ENCODE results near the gene IER5.
"Not testable (repeated sequence)": the region's sequence is repeated elsewhere in the genome, so short reads cannot be mapped to it uniquely, and the experiment has no call there.

IER5 gene

DNA sequence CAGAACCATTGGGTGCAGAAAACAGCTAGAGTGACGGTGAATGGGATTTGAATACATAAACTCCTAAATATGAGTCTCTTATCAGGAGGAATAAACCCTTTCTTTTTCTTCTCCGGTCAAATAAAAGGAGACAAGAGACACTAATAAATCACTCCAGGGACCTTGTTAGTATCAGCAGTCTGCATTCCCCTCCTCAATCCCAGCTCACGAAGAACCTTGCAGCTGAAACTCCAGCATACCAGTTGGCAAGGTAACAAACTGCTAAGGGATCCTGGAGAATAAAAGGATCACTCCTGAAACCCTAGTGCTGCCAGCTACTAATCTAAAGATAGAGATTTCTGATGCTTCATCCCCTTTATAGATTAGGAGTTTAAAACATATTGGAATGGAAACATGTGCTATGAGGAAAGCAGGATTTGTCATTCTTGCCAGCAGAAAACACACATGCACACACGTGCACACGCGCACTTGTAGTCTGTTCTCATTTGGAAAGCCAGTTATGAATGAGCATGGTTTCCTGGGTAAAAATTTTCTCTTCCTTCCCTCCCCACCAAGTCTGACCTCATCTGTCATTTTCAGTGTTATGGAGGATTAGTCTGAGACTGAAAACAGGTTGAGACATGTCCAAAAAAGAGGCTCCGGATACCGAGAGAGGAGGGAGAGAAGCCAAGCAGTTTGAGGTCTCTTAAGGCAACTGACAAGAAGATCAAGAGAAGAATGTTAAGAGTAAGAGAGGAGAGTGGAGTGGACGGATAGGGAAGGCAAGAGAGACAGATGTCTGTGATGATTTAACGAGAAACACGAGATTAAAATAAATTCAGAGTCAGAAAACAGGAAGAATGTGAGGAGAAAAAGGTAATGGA lies 10.9 kb downstream of the IER5 start:
- peak; percentile 43 to 52 for DNase-seq

DNA sequence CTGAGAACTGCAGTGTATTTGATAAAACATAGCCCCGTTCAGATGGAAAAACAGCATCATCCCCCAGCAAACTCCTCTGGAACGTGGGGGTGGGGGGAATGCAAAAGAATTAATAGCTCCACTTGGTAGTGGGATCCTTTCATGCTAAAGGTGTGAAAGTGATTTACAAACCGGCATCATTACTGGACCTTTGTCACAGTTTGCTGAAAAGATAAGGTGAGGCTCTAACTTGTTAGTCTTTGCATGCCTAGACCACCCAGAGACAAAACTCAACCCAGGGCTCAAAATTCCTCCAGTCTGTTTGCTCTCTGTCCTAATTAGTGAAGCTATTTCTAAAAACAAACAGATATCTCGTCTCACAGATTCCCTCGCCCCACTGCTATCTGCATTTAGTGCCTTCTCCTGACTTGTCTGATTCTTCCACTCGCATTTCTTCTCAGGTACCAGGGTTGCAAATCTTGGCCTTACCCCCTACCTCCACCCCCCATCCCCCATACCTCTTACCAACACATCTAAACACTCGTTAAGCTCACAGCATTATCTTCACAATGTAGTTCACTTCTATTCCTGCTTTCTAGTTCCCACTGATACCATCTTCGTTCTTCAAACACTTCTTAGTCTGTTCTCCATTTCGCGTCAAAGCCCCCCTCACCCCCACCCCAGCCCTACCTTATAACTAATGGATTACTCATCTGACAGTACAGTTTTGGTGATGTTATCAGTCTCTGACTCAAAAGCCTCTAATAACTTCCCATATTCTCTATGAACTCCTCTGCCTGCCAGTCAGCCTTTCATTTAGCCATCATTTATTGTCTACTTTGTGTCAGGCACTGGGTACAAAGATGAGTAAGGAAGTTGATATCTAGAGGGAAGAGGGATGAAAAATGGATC lies 11.8 kb downstream of the IER5 start:
- DNase-seq, result no peak

DNA sequence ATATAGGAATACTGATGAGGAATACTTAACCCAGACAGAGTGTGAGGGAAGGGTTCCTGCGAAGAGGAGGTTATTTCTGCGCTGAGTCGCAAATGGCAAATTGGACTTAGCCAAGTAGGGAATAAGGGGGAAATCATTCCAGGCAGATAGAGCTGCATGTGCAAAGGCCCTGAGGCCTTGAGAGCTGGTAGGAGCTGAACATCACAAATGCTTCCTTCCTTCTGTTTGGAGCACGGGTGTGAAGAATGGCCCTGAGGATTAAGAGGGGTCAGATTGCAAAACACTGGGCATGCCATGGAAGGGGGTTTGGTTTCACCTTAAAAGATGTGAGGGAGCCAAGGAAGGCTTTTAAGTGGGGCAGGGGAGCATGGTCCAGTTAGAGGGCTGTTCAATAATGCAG lies 12.4 kb downstream of the IER5 start:
- no peak for DNase-seq

DNA sequence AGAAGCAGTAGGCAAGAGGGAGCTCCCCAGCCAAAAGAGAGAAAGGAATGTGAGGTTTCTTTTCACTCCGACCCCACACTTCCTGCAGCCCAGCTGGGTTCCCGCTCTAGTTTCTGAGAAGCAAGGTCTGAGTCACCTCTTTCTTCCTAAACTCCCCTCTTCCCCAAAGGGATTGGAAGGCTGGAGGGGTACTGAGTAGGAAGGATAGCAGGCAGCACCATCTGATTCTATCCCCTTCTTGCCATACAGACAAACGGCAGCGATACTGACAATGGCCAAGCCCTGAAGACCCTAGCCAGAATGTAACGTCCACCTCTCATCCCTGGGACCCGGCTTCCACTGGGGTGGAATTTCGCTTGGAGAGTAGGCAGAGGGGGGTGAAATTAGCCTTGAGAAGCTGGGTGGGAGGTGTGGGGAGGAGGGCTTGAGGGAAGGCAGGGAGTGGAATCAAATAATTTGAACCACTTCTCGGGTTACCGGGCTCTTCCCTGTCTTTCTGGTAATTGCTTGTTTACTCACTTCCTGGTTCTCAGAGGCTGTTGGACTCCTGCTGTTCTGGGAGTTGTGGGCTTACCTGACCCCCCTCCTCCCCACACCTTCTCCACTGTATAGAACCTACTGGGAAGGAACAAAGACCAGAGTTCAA lies 13.2 kb downstream of the IER5 start:
- peak; percentile 69 to 80 for DNase-seq

DNA sequence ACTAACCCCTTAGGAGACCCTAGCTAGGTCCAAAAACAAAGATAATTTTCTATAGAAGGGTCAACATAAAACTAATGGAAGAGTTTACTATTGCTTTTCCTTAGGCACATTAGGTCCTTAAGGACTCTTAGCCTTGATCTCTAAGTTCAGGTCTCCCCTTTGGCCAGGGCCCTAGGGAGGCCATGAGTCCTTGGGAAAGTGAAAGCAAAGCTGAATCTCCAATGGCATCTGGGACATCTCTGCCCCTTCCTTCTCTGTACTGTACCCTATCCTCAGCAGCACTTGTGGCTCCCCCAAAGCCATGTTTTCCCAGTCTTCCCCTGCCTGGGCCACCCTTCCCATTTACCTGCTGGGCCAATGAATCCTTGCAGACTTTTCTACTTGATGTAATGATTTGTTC lies 14.3 kb downstream of the IER5 start:
- DNase-seq, result no peak

DNA sequence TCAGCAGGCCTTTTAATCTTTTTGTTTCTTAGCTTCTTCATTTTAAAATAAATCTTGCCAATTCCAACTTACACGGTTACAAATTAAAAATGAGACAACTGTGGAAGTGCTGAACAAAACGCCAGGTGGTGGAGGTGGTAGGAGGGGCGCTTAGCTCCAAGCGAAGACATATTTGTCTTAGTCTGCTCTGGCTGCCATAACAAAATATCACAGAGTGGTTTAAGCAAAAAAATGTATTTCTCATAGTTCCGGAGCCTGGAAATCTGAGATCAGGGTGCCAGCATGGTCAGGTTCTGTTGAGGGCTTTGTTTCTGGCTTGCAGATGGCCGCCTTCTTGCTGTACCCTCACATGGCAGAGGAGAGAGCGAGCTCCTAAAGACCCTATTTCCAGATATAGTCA lies 14.9 kb downstream of the IER5 start:
- DNase-seq, result no peak

DNA sequence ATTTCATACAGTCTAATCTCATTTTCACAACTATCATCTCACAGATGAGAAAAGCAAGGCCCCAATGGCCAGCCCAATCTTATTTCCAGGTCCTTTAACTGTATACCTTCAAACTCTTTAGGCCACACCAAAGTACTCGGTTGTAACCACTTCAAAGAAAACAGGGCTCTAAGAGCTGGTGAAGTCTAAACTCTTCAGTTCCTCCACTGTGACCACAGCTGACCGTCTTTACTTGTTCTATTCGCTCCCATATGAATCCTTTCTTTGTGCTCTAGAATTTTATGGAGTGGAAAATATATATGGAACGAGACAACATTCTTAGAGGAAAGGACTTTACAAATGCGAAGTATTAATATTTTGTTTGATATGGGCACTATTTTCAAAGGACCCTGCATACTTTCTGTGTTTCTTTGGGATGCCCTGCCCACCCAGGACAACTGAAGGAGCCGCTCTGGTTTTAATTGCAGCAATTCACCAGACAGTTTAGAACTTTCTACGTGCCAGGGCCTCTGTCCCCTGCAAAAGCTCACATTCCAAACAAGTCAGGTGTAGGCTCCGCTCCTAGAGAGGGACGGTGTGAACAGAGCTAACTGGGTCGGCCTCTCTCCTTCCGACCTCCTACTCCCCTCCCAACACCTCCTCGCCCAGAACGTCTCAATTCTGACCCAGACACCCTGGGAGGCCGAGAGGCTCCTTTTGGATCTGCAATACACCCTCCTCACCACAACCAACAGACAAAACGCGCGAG lies 15.7 kb downstream of the IER5 start:
- DNase-seq, result peak in 1 of 2 experiments; percentile 70

DNA sequence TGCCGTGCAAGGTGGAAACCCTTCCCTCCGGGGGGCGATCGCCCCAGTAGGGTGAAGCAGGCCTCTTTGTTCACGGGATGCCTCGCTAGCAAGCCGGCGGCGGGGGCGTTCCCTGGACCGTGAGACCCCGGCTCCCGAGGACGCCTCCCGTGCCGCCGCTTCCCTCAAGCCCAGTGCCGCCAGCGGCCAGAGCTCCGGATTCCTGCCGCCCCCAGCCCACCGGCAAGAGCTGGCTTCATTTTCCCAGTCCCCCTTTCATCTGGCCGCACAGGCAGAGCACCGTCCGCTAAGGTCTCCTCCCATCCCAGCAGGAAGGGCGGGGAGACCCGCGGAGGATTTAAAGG lies 16.3 kb downstream of the IER5 start:
- DNase-seq, result peak in 1 of 2 experiments; percentile 93

DNA sequence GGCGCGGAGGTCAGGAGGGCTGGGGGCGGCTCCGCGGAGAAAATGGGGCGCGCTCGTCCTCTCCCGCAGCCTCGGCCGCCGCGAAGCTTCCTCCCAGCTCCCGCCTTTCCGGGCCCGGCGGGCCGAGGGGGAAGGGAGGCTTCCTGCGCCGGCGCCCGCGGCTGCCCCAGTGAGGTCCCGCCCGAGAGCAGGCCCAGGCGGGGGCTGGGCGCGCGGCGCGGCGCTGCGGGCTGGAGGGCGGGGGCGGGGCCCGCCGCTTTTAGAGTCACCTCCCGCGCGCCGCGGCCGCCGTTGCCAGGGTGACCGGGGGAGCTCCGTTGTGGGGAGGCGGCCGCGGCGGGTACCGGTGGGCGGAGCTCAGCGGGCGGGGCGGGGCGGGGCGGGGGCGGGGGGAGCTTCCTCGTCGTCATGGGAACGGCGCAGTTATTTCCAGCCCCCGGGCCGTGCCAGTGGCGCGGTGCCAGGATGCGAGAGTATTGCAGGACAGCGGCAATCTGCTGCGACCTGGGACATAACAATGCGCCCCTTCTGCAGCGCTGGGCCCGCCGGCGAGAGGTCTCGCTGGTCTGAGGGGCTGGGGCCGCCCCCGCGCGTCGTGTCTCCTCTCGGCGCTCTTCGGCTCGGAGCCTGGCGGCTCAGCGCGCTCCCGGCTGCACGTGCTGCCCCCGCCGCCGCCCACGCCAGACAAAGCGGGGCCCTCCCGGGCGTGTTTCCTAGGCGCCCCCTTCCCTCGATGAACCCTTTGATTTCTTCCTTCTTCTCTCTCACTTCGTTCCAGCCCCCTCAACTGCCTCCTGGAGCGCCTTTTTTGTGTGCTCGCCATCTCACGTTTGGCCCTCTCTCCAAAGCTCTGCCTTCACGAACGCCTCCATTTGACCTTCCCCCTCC lies 16.9 kb downstream of the IER5 start:
- DNase-seq, result peak; percentile 91 to 99

DNA sequence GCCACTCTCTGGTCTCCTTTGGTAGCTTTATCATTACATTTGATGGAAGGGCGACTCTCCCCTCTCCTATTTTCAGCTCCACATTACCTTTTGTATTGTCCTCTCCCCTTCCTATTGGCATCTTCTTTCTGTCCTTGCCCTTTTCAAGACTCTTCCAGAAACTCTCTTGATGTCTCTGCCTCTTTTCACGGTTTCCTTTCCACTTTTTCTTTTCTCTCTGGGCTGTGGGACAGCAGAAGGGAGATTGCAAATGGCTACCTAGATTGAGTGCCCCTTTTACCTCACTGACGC lies 17.5 kb downstream of the IER5 start:
- DNase-seq, result no peak

DNA sequence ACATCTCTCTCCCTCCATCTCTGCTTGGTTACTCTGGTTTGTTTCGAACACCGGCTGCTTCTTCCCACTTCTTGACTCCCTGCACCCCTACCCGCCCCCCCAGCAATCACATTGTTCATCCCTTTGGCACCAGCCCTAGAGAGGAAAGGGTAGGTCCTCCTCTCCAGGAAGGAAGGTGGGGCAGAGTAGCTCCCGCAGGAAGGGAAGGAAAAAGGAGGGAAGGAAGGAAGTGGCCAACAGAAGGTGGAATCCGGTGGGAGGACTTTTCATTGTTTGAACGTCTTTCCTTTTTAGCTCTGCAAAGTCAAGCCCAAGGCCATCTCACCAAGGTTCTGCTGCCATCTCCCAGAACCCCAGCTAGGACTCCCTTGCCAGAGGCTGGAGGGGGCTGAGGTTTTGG lies 18.0 kb downstream of the IER5 start:
- no peak for DNase-seq

DNA sequence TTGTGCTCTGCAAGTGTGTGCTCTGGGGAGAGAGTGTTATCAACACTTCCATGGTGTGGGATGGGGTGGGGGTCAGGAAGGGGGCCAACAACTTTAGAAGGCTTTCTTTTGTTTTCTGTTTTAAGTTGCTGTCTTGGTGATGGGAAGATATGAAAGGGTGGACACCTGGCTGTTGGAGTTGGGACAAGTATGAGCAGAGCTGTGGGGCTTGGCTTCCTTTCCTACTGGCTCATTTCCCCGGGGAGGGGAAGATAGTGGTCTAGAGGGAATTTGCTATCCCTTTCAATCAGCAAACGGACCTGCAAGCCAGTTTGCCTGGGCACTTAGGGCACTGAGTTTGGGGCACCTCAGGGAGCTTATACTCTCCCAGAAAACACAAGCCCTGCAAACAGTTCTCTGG lies 19.2 kb downstream of the IER5 start:
- DNase-seq, result no peak

DNA sequence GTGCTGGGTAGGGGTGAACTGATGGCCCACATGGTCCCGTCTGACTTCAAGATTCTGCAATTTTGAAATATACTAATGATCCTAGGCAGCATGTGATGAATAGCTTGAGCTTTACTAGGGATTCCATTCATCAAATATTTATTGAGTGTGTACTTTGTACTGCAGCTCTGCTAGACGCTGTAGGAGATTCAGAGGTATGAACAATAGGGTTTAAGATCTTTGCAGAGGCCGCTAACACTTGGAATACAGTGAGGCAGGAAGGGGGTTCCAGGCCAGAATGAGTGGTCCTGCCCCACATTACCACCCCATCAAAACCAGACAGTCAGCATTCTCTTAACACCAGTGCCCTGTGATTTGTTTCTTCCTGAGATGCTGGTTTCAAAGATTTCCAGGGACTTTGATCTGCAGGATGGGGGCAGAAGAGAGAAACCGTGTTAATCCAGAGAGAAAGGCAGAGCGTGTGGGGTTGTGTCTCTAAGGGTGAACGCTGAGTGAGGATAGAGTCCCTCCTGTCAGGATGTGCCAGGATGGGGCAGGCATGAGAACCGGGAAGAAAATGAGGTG lies 19.9 kb downstream of the IER5 start:
- no peak for DNase-seq

DNA sequence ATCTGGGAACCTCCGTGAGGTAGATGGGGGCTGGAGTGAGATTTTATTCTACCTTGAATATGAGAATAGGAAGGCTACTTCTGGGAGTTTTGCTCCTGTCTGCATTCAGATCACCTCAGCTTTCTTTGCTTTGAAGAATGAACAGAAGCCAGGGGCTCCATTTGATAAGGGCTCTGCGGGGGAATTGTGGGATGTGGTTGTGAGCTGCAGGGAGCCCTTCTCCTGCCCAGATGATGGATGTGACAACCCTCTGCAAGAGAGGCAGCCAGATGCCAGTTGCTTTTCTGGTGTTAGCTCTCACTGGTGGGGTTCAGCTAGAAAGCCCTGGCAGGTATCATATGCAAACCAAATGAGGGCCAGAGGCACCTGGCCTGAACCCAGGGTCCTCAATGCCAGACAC lies 21.5 kb downstream of the IER5 start:
- peak in 1 of 2 experiments; percentile 70 for DNase-seq

DNA sequence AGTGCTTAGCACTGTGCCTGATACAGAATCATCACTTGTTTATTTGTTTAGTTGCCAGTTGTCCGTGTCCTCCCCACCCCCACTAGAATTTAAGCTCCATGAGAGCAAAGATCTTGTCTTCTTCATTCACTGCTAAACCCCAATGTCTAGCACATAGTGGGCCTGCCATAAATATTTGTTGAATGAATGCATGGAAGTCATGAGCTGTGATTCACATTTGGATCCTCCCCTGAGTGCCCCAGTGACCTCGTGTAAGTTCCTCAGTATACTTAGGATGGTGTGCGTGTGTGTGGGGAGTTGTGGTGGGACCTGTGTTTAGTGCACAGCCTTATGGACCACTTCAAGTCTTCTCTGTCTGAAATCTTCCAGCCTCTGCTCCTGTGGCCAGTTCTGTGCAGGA lies 23.1 kb downstream of the IER5 start:
- no peak for DNase-seq

DNA sequence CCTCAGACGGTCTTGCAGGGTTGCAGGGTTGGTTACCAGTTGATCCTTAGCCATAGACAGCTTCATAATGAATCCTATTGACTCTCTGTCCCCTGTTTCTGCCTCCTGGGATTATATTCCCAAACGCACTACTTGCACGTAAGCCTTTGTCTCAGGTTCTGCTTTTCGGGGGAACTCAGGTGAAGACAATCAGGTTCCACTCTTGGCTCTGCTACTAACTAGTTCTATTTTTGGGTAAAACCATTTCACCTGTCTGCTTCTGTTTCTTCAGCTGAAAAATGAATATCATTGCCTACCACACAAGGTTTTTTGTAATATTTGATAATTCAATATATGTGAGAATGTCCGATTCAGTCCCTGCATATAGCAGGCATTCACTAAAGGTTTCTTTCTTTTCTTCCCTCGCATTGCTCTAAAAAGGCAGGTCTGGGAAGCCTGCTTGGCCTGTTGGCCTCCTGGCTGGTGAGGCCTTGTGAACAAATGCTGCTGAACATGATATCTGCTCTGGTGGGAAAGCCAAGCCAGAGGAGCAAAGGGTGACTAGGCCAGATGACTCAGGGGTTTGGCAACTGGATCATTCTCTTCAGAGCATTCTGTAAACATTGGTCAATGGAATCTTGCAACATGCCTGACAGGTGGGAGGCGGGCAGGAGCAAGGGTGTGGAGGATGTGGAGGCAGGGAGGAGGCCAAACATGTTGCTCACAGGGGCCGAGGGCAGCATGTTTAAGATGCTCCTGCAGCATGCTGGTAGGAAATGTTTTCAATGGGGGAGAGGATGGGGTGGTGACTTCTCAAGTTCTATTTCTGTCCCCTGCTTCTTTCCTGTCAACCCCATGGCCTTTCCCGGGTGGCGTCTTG lies 23.8 kb downstream of the IER5 start:
- DNase-seq, result no peak

DNA sequence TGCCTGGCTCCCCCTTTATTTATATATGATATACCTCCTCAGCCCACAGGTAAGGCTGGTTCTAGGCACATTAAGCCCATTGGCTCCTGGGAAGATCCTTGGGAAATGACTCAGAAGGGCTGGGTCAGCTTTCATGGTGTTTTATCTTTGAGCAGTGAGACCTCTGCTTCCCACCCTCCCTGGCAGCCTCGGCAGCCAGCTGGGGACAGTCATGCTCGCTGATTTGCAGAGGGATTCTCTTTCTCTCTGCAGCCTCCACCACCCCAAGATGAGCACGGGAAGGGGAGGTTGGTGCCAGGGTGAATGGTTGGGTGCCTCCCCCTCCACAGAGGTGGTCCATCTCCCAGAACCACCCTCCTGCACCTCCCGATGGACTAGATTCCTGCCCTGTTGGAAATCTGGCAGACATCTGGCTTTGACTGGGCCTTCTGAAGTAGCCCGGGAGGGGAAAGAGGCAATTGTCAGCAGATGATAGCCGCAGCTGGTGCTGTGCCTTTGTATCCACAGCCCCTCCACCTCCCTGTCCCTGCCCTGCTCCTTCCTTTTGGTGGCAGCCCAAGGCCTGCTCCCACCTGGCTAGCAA lies 24.6 kb downstream of the IER5 start:
- no peak for DNase-seq

DNA sequence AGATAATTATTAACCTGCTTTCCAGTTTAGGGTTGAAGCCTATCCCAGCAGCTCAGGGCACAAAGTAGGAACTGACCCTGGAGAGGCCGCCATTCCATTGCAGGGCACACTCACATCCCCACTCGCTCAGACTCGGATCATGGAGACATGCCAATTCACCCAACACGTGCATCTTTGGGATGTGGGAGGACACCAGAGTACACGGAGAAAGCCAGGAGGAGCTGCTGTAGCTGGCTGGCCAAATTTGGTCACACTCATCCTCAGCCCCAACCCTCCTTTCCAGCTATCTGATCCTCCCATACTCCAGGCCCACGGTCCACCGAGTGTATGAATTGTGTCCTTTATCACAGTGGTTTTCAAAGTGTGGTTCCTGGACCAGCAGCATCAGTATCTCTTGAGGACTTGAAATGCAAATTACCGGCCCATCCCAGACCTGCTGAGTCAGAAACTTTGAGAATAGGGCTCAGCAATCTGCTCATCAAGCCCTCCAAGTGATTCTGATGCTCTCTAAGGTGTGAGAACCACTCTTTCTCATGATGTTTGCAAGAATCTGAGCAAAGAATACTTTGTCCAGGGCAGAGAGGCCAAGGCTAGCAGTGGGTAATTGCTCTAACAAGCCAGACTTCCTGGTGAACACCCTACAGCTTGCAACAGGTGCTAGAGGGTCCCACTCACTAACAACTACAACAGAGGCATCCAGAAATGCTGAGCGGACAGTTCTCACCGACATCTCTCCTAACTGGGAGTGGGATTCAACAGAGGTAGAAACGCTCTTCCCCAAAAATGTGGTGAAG lies 26.3 kb downstream of the IER5 start:
- DNase-seq, result no peak

DNA sequence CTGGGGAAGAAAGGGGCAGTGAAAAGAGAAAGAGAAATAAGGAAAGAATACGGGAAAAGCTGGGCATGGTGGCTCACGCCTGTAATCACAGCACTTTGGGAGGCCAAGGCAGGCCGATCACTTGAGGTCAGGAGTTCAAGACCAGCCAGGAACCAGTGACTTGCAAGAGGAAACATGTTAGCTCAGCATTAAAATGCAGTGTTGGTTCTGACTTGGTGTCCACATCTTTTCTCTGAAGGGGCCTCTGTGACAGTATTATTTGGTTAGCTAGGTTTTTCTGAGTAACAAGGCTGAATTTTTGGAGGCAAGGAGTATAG lies 26.8 kb downstream of the IER5 start:
- no peak for DNase-seq

DNA sequence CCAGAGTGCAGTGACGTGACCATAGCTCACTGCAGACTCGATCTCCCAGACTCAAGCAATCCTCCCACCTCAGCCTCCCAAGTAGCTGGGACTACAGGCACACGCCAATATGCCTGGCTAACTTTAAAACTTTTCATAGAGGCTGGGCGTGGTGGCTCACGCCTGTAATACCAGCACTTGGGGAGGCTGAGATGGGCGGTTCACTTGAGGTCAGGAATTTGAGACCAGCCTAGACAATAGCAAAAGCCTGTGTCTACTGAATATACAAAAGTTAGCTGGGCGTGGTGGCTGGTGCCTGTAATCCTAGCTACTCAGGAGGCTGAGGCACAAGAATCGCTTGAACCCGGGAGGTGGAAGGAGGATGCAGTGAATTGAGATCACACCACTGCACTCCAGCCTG lies 27.5 kb downstream of the IER5 start:
- DNase-seq, result not testable (repeated sequence)

All from NCI-H526 (cell line).